CD4-positive, alpha-beta T cell (primary cell): ENCODE results near the gene LRGUK. TPM values are rescaled to one million over a fixed set of nuclear protein-coding genes. Genes with fewer than 3 reads are reported as not detected.

Experiments
- ATAC-seq: fragments of 200-7000 bp; cut with Tn5 transposase; one replicate; pipeline ENCODE4 v1.10.0; 2022; ENCODE audit warnings: mild to moderate bottlenecking; ENCODE audit not compliant: poor library complexity
- CTCF ChIA-PET: fragments of 350-600 bp; sonication (Branson Sonifier 250); formaldehyde crosslinking; loops from one replicate; lab custom pipeline; 2021; ENCODE audit warnings: antibody characterized with exemption, inconsistent platforms; lab: Charles Lee
- POLR2A ChIA-PET: fragments of 350-600 bp; sonication (Branson Sonifier 250); formaldehyde crosslinking; loops from one replicate; lab custom pipeline; 2021; ENCODE audit warnings: antibody characterized with exemption, inconsistent platforms; lab: Charles Lee
- DNase-seq, 14 experiments: peaks; one replicate each; pipeline ENCODE4 v3.0.0-alpha.2; 2013 to 2020; ENCODE audit warnings: mixed read lengths in 2 of 14
- H3K27ac ChIP-seq, 2 donors: one replicate each; pipeline versions ENCODE4 v1.5.1 to v1.7.0; 2013; ENCODE audit warnings: low read length in 2 of 2, low read depth in 1 of 2, mild to moderate bottlenecking in 1 of 2
- H3K27me3 ChIP-seq, 2 experiments: 1 replicate in 1 of 2; 2 replicates in 1 of 2; pipeline versions ENCODE4 v1.6.1 to v1.7.0; 2013; ENCODE audit warnings: low read length in 2 of 2, control low read depth in 1 of 2, mild to moderate bottlenecking in 1 of 2, moderate library complexity in 1 of 2; ENCODE audit not compliant: insufficient read depth in 2 of 2, control insufficient read depth in 1 of 2
- H3K36me3 ChIP-seq: one replicate; pipeline ENCODE4 v1.6.1; 2013; ENCODE audit warnings: low read length, control low read depth; ENCODE audit not compliant: insufficient read depth
- H3K4me1 ChIP-seq: one replicate; pipeline ENCODE4 v1.6.1; 2013; ENCODE audit warnings: low read length, control low read depth; ENCODE audit not compliant: insufficient read depth
- H3K4me3 ChIP-seq: one replicate; pipeline ENCODE4 v1.5.1; 2013; ENCODE audit warnings: mild to moderate bottlenecking, low read length, moderate library complexity
- H3K9me3 ChIP-seq, 2 experiments: 1 replicate in 1 of 2; 2 replicates in 1 of 2; pipeline versions ENCODE4 v1.6.1 to v1.7.0; 2013; ENCODE audit warnings: low read length in 2 of 2, mild to moderate bottlenecking in 2 of 2, control low read depth in 1 of 2, moderate library complexity in 1 of 2; ENCODE audit not compliant: control insufficient read depth in 1 of 2, insufficient read depth in 1 of 2
- H3K27ac Mint-ChIP-seq: one replicate; pipeline ENCODE4 v1.8.0; 2020; ENCODE audit warnings: mixed read lengths
- H3K27me3 Mint-ChIP-seq: one replicate; pipeline ENCODE4 v1.8.0; 2021; ENCODE audit warnings: mixed read lengths
- H3K36me3 Mint-ChIP-seq: one replicate; pipeline ENCODE4 v1.8.0; 2021; ENCODE audit warnings: low read depth, mixed read lengths
- H3K4me1 Mint-ChIP-seq: one replicate; pipeline ENCODE4 v1.8.0; 2021; ENCODE audit warnings: low read depth, mixed read lengths
- H3K4me3 Mint-ChIP-seq: one replicate; pipeline ENCODE4 v1.8.0; 2020; ENCODE audit warnings: mild to moderate bottlenecking, mixed read lengths
- H3K9me3 Mint-ChIP-seq: one replicate; pipeline ENCODE4 v1.8.0; 2020; ENCODE audit warnings: mixed read lengths
- intact Hi-C, 2 experiments: fragments of 100-400 bp; cut with DNase I in 1 of 2; cut with micrococcal nuclease in 1 of 2; formaldehyde crosslinking; loops; one replicate each; pipeline versions ENCODE4 v1.15.1 to v1.9.0; 2023 to 2025; cut with DNase I, micrococcal nuclease
- total RNA-seq, 174 experiments: library from RNA in 2 of 174; stranded (reverse) in 2 of 174; gene quantifications; one replicate each; pipeline ENCODE4 v1.2.3 and lab custom pipeline; 2021 to 2026
- TF ChIP-seq, protein P1 (sequence below): fragments of 200-600 bp; IDR thresholded peaks from one replicate; pipeline ENCODE4 v1.8.0; 2022; ENCODE audit warnings: antibody characterized with exemption, mild to moderate bottlenecking

Gene LRGUK
- total RNA-seq, 2 experiments from 2014 or later: 0.20 to 0.27 TPM

DNA sequence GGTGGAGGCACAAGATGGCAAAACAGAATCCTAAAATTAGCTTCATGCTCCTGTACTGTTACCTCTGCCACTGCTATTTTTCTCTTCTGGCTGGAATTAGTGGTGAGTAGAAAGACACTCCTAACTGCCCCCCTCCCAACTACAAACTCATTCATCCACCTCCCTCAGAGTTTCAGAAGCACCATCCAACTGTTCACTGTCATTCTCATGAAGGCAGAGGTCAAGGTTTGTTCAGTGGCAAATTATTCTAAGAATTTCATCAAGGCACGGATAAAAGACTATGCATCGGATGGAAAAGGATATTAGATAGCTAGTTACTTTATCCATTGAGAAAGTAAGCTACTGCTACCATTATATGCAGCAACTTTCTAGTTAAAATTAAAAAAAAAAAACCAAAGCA is 59.7 kb downstream of the LRGUK start:
- TF ChIP-seq, protein P1, sequence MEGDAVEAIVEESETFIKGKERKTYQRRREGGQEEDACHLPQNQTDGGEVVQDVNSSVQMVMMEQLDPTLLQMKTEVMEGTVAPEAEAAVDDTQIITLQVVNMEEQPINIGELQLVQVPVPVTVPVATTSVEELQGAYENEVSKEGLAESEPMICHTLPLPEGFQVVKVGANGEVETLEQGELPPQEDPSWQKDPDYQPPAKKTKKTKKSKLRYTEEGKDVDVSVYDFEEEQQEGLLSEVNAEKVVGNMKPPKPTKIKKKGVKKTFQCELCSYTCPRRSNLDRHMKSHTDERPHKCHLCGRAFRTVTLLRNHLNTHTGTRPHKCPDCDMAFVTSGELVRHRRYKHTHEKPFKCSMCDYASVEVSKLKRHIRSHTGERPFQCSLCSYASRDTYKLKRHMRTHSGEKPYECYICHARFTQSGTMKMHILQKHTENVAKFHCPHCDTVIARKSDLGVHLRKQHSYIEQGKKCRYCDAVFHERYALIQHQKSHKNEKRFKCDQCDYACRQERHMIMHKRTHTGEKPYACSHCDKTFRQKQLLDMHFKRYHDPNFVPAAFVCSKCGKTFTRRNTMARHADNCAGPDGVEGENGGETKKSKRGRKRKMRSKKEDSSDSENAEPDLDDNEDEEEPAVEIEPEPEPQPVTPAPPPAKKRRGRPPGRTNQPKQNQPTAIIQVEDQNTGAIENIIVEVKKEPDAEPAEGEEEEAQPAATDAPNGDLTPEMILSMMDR: no peak
- H3K4me3 Mint-ChIP-seq: no peak overlapping the region
- ATAC-seq (no peak), DNase-seq (no peak)
- H3K36me3 Mint-ChIP-seq: no peaks in the 10 kb centered on the region
- no peaks in the 10 kb centered on the region for H3K4me1 ChIP-seq
- no peaks in the 10 kb centered on the region for H3K9me3 ChIP-seq
- no peaks in the 10 kb centered on the region for H3K36me3 ChIP-seq
- peaks cover 6% of the 10 kb centered on the region for H3K27me3 Mint-ChIP-seq
- no peak overlapping the region for H3K27ac Mint-ChIP-seq
- POLR2A ChIA-PET: no interaction called here
- H3K4me3 ChIP-seq: no peak overlapping the region
- no peak overlapping the region for H3K27ac ChIP-seq
- H3K27me3 ChIP-seq: no peaks in the 10 kb centered on the region
- intact Hi-C loops: no loop called here
- H3K9me3 Mint-ChIP-seq: no peaks in the 10 kb centered on the region
- CTCF ChIA-PET: no interaction called here
- H3K4me1 Mint-ChIP-seq: no peaks in the 10 kb centered on the region

DNA sequence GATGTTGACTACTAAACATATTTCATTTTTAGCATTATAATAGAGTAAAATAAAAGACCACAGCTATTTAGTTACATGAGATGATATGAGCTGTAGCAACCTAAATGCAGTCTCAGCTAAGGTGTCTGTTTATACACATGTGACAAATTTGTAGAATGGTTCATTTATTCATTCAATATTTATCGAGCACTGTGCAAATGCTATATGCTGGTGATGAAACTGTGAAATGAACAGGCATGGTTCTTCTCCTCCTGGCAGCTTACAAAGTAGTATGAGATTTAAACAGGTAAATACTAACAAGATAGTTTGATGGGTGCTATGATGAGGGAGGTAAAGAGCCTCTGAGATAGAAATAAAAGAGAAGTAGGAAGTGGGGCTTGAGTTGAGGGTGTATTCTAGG is 60.8 kb downstream of the LRGUK start:
- no peak overlapping the region for H3K27ac ChIP-seq
- H3K9me3 ChIP-seq: no peaks in the 10 kb centered on the region
- TF ChIP-seq, protein P1: no peak
- ChIA-PET CTCF (no interaction called here), POLR2A (no interaction called here)
- H3K27ac Mint-ChIP-seq: no peak overlapping the region
- H3K9me3 Mint-ChIP-seq: no peaks in the 10 kb centered on the region
- H3K27me3 Mint-ChIP-seq: peaks cover 6% of the 10 kb centered on the region
- no peaks in the 10 kb centered on the region for H3K4me1 Mint-ChIP-seq
- no peaks in the 10 kb centered on the region for H3K36me3 Mint-ChIP-seq
- intact Hi-C loops: no loop called here
- no peaks in the 10 kb centered on the region for H3K27me3 ChIP-seq
- H3K36me3 ChIP-seq: no peaks in the 10 kb centered on the region
- no peak for ATAC-seq
- H3K4me1 ChIP-seq: no peaks in the 10 kb centered on the region
- H3K4me3 Mint-ChIP-seq: no peak overlapping the region
- DNase-seq: no peak
- no peak overlapping the region for H3K4me3 ChIP-seq

DNA sequence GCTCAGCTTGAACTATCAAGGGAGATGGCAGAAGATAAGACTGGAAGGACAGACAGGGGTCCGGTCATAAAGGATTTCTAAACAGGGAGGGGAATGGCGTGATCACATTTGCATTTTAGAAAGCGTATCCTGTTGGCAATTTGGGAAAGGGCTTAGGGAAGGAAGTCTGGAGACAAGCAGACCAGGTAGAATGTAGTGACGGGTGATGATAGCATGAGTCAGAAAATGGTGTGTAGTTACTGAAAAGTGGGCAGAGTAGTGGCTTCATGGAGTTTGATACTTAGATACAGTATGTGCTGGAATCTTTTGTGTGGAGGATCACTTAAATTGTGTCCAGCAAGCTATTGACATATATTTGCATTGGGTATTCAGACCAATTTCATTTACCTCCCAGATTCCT is 61.2 kb downstream of the LRGUK start:
- DNase-seq (no peak), ATAC-seq (no peak)
- H3K36me3 Mint-ChIP-seq: no peaks in the 10 kb centered on the region
- Histone ChIP-seq H3K4me1 (no peaks in the 10 kb centered on the region), H3K9me3 (no peaks in the 10 kb centered on the region), H3K27me3 (no peaks in the 10 kb centered on the region), H3K36me3 (no peaks in the 10 kb centered on the region), H3K4me3 (no peak overlapping the region), H3K27ac (no peak overlapping the region)
- TF ChIP-seq, protein P1: no peak
- intact Hi-C loops: no loop called here
- H3K27ac Mint-ChIP-seq: no peak overlapping the region
- CTCF ChIA-PET: no interaction called here
- POLR2A ChIA-PET: interaction anchor here (0.7 kb wide), 1 partner anchor 203 kb away, joined by 3 read pairs; no protein-coding TSS in a partner anchor
- H3K9me3 Mint-ChIP-seq: no peaks in the 10 kb centered on the region
- H3K27me3 Mint-ChIP-seq: peaks cover 6% of the 10 kb centered on the region
- no peaks in the 10 kb centered on the region for H3K4me1 Mint-ChIP-seq
- no peak overlapping the region for H3K4me3 Mint-ChIP-seq
